TTC549 (cell line): ENCODE results near the gene SESN1.
"Not testable (repeated sequence)": the region's sequence is repeated elsewhere in the genome, so short reads cannot be mapped to it uniquely, and the experiment has no call there.

Experiments used
- FAIRE-seq: peaks from 2 replicates; lab custom pipeline; 2012; peaks lifted over from hg19 to GRCh38; lab: Jason Lieb, UNC

SESN1 gene

GRCh38 chr6:108999428-108999827, 95.2 kb downstream of the SESN1 start:
- FAIRE-seq: no peak

GRCh38 chr6:108998485-108998884, 96.2 kb downstream of the SESN1 start:
- no peak for FAIRE-seq

- FAIRE-seq: no peak
Observed at GRCh38 chr6:108996208-108996607, 98.4 kb downstream of the SESN1 start.

GRCh38 chr6:108995296-108995695, 99.3 kb downstream of the SESN1 start:
- no peak for FAIRE-seq

- no peak for FAIRE-seq
Observed at GRCh38 chr6:108993876-108994275, 100.8 kb downstream of the SESN1 start.

GRCh38 chr6:108989700-108990099, 104.9 kb downstream of the SESN1 start:
- no peak for FAIRE-seq

- no peak for FAIRE-seq
Observed at GRCh38 chr6:108988765-108989164, 105.9 kb downstream of the SESN1 start.

GRCh38 chr6:108988296-108988695, 106.3 kb downstream of the SESN1 start:
- FAIRE-seq: no peak

GRCh38 chr6:108987156-108987555, 107.5 kb downstream of the SESN1 start:
- no peak for FAIRE-seq

GRCh38 chr6:108985301-108985700, 109.3 kb downstream of the SESN1 start:
- no peak for FAIRE-seq

GRCh38 chr6:108983151-108983550, 111.5 kb downstream of the SESN1 start:
- FAIRE-seq: no peak

- no peak for FAIRE-seq
Observed at GRCh38 chr6:108982154-108983113, 112.2 kb downstream of the SESN1 start.

- FAIRE-seq: not testable (repeated sequence)
Observed at GRCh38 chr6:108978638-108979037, 116.0 kb downstream of the SESN1 start.

GRCh38 chr6:108974201-108974600, 120.4 kb downstream of the SESN1 start:
- no peak for FAIRE-seq

- FAIRE-seq: no peak
Observed at GRCh38 chr6:108969776-108970175, 124.9 kb downstream of the SESN1 start.

- no peak for FAIRE-seq
Observed at GRCh38 chr6:108968325-108969316, 126.0 kb downstream of the SESN1 start.

GRCh38 chr6:108966855-108967755, 127.5 kb downstream of the SESN1 start:
- no peak for FAIRE-seq

- FAIRE-seq: no peak
Observed at GRCh38 chr6:108966251-108966650, 128.4 kb downstream of the SESN1 start.

GRCh38 chr6:108961985-108962384, 132.7 kb downstream of the SESN1 start:
- no peak for FAIRE-seq

- FAIRE-seq: no peak
Observed at GRCh38 chr6:108961077-108961476, 133.6 kb downstream of the SESN1 start.

- FAIRE-seq: no peak
Observed at GRCh38 chr6:108960601-108961000, 134.0 kb downstream of the SESN1 start.
